Parathyroid adenoma (tissue), 2 donors: ENCODE data around the gene NLRP9.

Source experiments
- H2AFZ ChIP-seq: fragments of 300-600 bp; sonication (generic); one replicate; pipeline ENCODE4 v1.7.0; 2017; ENCODE audit warnings: antibody characterized with exemption, mild to moderate bottlenecking
- H3K27ac ChIP-seq: fragments of 300-600 bp; sonication (generic); one replicate; pipeline ENCODE4 v1.7.0; 2017
- H3K27me3 ChIP-seq: fragments of 300-600 bp; sonication (generic); one replicate; pipeline ENCODE4 v1.7.0; 2017; ENCODE audit warnings: low read length; ENCODE audit not compliant: control insufficient read depth, insufficient read depth
- H3K36me3 ChIP-seq: fragments of 300-600 bp; sonication (generic); one replicate; pipeline ENCODE4 v1.7.0; 2017; ENCODE audit warnings: low read length; ENCODE audit not compliant: control insufficient read depth, insufficient read depth
- H3K4me1 ChIP-seq: fragments of 300-600 bp; sonication (generic); one replicate; pipeline ENCODE4 v1.7.0; 2017; ENCODE audit warnings: control low read depth
- H3K4me2 ChIP-seq: fragments of 300-600 bp; sonication (generic); one replicate; pipeline ENCODE4 v1.7.0; 2017; ENCODE audit warnings: low read length
- H3K4me3 ChIP-seq: fragments of 300-600 bp; sonication (generic); one replicate; pipeline ENCODE4 v1.7.0; 2017; ENCODE audit warnings: low read depth, low read length
- H3K79me2 ChIP-seq: fragments of 300-600 bp; sonication (generic); one replicate; pipeline ENCODE4 v1.7.0; 2017; ENCODE audit warnings: control low read depth
- H3K9ac ChIP-seq: fragments of 300-600 bp; sonication (generic); one replicate; pipeline ENCODE4 v1.7.0; 2017; ENCODE audit warnings: mild to moderate bottlenecking
- H3K9me3 ChIP-seq: fragments of 300-600 bp; sonication (generic); one replicate; pipeline ENCODE4 v1.7.0; 2017; ENCODE audit warnings: low read length; ENCODE audit not compliant: control insufficient read depth
- TF ChIP-seq, protein P1 (sequence below): fragments of 300-600 bp; sonication (generic); IDR thresholded peaks from one replicate; pipeline ENCODE4 v1.7.0; 2017; ENCODE audit warnings: antibody characterized with exemption, mild to moderate bottlenecking
- donor health status: primary hyperparathyroidism.

The NLRP9 gene

DNA sequence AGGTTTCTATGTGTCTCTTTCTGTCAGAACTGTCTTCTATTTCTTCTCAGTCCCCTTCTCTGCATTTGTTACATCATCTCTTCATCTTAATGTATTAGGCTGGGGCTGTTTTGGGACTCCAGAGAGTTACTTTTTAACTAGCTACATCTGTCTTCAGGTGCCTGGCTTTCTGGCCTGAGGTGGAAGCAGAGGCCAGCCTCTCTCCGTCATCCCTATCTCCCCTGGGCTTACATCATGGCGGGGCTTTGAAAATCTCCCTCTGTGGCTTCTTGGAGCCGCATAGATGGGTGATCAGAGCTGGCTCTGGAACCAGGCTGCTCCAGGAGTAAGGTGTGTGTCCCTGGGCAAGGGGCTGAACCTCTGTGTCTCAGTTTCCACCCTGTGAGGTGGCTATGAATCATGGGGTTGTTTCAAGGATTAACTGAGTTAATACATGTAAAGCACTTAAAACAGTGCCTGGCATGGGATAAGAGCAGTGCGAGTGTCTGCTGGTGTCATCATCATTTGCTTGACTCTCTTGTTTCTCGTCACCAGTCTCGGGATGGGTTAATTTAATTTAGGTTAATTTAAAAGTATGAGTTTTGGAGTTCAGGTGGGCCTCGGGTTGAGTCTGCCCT lies 61.2 kb downstream of the NLRP9 start:
- Histone ChIP-seq H3K79me2 (peaks cover 42% of the 10 kb centered on the region), H3K27me3 (no peaks in the 10 kb centered on the region), H3K27ac (peak overlapping the region; percentile 61), H3K4me2 (peak overlapping the region; percentile 89), H3K4me3 (peak overlapping the region; percentile 79), H3K9ac (no peak overlapping the region), H3K4me1 (peaks cover 39% of the 10 kb centered on the region), H3K36me3 (no peaks in the 10 kb centered on the region), H3K9me3 (no peaks in the 10 kb centered on the region), H2AFZ (no peak overlapping the region)
- TF ChIP-seq, protein P1, sequence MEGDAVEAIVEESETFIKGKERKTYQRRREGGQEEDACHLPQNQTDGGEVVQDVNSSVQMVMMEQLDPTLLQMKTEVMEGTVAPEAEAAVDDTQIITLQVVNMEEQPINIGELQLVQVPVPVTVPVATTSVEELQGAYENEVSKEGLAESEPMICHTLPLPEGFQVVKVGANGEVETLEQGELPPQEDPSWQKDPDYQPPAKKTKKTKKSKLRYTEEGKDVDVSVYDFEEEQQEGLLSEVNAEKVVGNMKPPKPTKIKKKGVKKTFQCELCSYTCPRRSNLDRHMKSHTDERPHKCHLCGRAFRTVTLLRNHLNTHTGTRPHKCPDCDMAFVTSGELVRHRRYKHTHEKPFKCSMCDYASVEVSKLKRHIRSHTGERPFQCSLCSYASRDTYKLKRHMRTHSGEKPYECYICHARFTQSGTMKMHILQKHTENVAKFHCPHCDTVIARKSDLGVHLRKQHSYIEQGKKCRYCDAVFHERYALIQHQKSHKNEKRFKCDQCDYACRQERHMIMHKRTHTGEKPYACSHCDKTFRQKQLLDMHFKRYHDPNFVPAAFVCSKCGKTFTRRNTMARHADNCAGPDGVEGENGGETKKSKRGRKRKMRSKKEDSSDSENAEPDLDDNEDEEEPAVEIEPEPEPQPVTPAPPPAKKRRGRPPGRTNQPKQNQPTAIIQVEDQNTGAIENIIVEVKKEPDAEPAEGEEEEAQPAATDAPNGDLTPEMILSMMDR: no peak

DNA sequence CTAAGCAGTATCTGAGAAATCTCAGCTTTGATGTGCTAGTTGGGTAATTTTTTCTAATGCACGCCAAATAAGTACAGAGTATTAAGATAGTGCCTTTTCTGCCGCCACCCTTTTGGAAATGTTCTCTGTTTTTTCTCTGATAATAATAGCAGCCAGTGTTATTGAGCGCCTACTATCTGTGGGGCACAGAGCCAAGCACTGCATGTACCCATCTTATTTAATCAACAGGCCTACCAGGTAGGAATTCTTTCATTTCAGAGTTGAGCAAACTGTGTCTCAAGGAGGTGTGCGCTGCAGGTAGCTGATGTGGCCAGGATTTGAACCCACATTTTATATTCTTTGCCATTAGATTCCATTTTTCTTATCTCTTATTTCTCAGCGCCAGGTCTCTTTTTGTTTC lies 61.8 kb downstream of the NLRP9 start:
- Histone ChIP-seq H3K36me3 (no peaks in the 10 kb centered on the region), H3K27ac (peak overlapping the region; percentile 61), H3K4me1 (peaks cover 39% of the 10 kb centered on the region), H3K9me3 (no peaks in the 10 kb centered on the region), H3K9ac (no peak overlapping the region), H3K27me3 (no peaks in the 10 kb centered on the region), H3K4me2 (peak overlapping the region; percentile 89), H3K4me3 (peak overlapping the region; percentile 79), H2AFZ (no peak overlapping the region), H3K79me2 (peaks cover 38% of the 10 kb centered on the region)
- TF ChIP-seq, protein P1: no peak

DNA sequence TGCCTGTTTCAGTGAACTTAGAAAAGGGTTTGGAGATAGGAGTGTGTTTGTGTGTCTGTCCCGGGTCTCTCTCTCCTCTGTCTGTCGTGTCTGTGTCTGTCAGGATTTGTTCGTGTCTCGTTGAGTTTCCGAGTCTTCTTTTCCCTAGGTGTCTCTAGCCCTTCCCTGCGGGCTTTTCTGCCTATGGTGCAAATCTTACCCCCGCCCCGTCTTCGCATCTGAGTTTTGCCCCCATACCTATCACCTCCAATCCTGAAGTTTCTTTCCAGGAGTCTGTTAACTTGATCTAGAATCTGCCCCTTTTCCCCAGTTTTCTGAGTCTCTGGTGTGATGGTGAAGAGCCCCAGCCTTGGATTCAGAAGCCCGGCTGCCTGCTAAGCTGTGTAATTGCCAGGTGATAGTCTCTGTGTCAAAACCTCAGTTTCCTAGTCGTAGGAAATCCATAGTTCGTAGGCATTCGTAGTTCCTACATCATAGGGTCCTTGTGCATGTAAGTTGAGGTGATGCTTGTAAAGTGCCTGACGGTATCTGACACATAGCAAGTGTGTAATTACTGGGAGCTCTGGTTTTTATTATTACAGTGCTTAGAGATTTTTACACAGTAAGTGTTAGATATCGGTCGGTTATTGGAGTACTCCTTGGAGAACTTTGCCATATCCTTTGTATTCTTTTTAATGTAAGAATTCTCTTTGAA lies 62.4 kb downstream of the NLRP9 start:
- Histone ChIP-seq H3K79me2 (peaks cover 33% of the 10 kb centered on the region), H3K4me3 (peak overlapping the region; percentile 79), H3K9me3 (no peaks in the 10 kb centered on the region), H3K27ac (peak overlapping the region; percentile 68), H3K4me2 (peak overlapping the region; percentile 89), H2AFZ (peak overlapping the region; percentile 19), H3K4me1 (peaks cover 39% of the 10 kb centered on the region), H3K27me3 (no peaks in the 10 kb centered on the region), H3K9ac (peak overlapping the region; percentile 31), H3K36me3 (no peaks in the 10 kb centered on the region)
- TF ChIP-seq, protein P1: no peak

DNA sequence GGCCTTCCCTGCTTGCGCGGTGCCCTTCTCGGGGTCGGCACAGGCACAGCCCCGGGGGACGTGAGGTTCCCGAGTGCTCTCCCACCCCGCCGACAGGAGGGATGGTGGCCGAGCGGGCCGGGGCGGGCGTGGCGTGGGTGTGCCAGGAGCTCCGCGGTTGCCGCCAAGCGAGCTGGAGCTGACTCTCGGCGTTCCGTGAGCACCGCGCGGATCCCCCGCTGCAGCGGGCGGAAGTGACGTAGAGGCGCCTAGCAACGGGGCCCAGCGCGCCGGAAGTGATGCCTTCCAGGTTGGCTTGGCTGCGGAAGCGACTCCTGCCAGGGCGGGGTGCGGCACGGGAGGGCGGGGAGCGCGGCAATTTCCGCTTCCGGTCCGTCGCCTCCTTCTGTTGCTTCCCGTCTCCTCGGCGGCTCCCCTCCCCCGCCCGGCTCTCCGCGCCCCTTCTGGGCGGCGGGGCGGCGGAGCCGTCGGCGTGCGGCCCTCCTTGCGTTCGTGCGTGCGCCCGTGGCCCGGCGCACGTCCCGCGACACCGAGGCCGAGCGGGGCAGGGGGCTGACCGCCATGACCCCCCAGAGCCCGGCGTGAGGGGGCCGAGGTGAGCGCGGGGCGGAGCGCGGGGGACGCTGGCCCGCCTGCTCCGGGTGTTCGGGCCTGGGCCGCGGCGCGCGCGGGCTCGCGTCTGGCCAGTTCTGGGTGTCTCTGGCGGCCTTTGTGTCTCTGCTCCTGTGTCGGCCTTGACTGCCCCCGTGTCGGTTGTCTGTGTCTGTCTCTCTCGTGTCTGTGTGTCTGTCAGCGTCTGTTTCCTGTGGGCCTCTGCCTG lies 63.2 kb downstream of the NLRP9 start, which contains the start of gene EPN1:
TSS of gene EPN1 (plus strand) at position 386 of the 820 bp plus-strand sequence. CDS start 3,402 bp downstream, outside the sequence.
- Histone ChIP-seq H3K4me3 (peak within 1 kb of the TSS; percentile 79), H3K9me3 (no peaks in the 10 kb centered on the region), H3K36me3 (no peaks in the 10 kb centered on the region), H3K9ac (peak within 1 kb of the TSS; percentile 31), H3K4me1 (peaks cover 37% of the 10 kb centered on the region), H2AFZ (peak within 1 kb of the TSS; percentile 59), H3K27me3 (no peaks in the 10 kb centered on the region), H3K27ac (peak within 1 kb of the TSS; percentile 68), H3K4me2 (peak within 1 kb of the TSS; percentile 89), H3K79me2 (peaks cover 29% of the 10 kb centered on the region)
- TF ChIP-seq, protein P1: no peak
